LNCAP (cell line): ENCODE data around the gene RSRC1.

ENCODE experiments used
- CTCF ChIP-seq: fragments of 450-650 bp; IDR thresholded peaks from 2 replicates; pipeline ENCODE4 v1.5.1; 2017; ENCODE audit warnings: mild to moderate bottlenecking

The RSRC1 gene

GRCh38 chr3:158107605-158108444, 2.1 kb upstream of the RSRC1 start:
- no peak for TF ChIP-seq CTCF

- TF ChIP-seq CTCF: no peak
Measured at GRCh38 chr3:158108445-158108985, 1.4 kb upstream of the RSRC1 start.

GRCh38 chr3:158109295-158109803, 540 bp upstream of the RSRC1 start:
- no peak for TF ChIP-seq CTCF

- TF ChIP-seq CTCF: no peak
Measured at GRCh38 chr3:158110658-158111018, 749 bp downstream of the RSRC1 start.

GRCh38 chr3:158111861-158112260, 2.0 kb downstream of the RSRC1 start:
- TF ChIP-seq CTCF: no peak

GRCh38 chr3:158120330-158120729, 10.4 kb downstream of the RSRC1 start:
- TF ChIP-seq CTCF: no peak

GRCh38 chr3:158121295-158121694, 11.4 kb downstream of the RSRC1 start:
- no peak for TF ChIP-seq CTCF
